ENCODE data around the gene SMYD1.

GRCh38 chr2:88127638-88127887, 59.9 kb downstream of the SMYD1 start:
- TF ChIP-seq, protein P1, sequence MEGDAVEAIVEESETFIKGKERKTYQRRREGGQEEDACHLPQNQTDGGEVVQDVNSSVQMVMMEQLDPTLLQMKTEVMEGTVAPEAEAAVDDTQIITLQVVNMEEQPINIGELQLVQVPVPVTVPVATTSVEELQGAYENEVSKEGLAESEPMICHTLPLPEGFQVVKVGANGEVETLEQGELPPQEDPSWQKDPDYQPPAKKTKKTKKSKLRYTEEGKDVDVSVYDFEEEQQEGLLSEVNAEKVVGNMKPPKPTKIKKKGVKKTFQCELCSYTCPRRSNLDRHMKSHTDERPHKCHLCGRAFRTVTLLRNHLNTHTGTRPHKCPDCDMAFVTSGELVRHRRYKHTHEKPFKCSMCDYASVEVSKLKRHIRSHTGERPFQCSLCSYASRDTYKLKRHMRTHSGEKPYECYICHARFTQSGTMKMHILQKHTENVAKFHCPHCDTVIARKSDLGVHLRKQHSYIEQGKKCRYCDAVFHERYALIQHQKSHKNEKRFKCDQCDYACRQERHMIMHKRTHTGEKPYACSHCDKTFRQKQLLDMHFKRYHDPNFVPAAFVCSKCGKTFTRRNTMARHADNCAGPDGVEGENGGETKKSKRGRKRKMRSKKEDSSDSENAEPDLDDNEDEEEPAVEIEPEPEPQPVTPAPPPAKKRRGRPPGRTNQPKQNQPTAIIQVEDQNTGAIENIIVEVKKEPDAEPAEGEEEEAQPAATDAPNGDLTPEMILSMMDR (IDR thresholded peaks at IDR 0.05), result no peak
- TF ChIP-seq POLR2A (IDR thresholded peaks at IDR 0.05), result no peak
- no peak for TF ChIP-seq POLR2AphosphoS5 (IDR thresholded peaks at IDR 0.05)

Data from stomach (tissue), 4 donors.